HG03342 (cell line): ENCODE data around the gene SERPINB2.
A peak's percentile ranks its signal among the peaks of the same experiment; 100 is the strongest.
"Not testable (repeated sequence)": the region's sequence is repeated elsewhere in the genome, so short reads cannot be mapped to it uniquely, and the experiment has no call there.

ENCODE experiments used
- ATAC-seq: cut with Tn5 transposase; IDR thresholded peaks from one replicate; pipeline ENCODE4 v1.9.1; 2021; ENCODE audit warnings: mild to moderate bottlenecking, moderate library complexity; ENCODE audit not compliant: unreplicated experiment

SERPINB2 gene

DNA sequence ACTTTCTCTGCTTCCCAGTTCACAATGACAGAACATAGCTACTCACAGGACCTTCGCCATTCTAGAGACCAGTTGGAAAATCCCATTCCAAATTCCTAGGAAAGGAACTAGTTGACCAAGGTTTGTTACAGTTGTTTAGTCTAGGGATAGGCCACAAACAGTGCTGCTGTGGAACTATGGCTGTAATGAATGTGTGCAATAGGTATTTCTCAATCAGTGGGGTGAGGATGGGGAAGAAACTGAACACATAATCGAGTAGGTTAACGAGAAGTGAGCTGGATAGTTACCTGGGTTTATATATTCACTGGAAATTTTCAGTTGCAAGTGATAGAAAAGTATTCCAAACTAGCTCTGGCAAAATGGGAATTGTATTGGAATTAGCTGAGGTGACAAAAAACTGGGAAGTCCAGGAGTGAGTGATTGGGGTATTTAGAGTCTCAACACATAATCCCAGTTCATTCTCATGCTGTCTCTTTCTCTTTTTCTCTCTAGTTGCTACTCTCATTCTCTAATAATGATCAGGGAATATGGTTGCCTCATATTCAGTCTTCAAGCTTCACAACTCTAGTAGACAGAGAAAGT, 43.4 kb downstream of the SERPINB2 start:
- no peak for ATAC-seq

DNA sequence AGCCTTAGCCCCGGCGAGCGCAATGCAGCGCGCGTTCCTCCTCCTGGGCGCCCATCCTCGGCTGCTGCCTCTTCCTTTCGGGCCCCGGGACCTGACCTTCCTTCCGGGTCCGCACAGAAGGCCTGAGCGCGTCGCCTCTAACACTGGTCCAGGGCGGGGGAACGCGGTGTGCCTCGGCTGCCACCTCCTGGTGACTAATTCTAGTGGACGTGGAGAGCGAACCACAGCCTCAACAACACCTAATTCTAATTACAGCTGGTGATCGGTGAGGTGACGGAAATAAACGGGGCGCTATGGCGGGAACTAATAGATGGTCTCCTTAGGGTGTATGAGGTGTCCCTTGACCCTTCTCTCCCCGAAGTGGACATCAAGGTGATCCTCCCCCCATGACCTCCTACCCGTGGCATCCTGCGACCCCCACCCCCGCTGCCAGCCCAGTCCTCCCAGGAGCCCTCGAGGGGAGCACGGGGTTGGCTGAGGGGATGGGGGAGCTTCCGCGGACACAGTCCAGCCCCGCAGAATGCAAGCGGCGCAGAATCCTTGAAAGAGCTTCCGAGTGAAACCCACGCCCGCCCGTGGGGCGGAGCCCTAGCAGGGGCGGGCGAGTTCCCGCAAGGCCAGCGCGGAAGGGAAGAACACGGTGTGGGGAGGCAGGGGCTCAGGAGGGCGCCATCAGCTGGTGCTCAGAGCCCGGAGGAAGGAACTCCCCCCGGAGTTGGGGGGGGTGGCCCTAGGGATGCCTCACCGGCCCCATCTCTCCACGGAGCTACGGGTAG, 48.8 kb downstream of the SERPINB2 start:
- ATAC-seq, result peak; percentile 99

DNA sequence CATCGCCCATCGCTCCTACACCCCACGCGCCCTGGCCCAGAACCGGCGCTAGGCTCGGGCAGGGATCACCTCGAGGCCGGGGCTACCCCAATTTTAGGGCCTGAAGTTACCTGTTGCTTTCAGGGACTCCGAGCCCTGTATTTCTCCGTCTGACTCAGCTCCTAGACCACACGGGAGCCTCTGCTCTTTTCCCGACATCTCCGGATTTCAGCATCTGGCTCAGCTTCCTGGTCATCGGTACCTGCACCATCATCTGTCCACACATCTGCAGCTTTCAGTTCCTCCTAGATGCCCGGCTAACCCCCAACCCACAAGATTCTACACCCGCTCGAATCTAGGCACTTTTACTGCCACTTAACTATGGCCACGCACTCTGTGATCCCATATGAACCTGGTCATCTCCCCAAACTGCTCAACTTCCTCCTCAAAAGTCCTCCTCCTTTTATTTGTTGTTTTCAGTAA, 49.5 kb downstream of the SERPINB2 start:
- no peak for ATAC-seq

DNA sequence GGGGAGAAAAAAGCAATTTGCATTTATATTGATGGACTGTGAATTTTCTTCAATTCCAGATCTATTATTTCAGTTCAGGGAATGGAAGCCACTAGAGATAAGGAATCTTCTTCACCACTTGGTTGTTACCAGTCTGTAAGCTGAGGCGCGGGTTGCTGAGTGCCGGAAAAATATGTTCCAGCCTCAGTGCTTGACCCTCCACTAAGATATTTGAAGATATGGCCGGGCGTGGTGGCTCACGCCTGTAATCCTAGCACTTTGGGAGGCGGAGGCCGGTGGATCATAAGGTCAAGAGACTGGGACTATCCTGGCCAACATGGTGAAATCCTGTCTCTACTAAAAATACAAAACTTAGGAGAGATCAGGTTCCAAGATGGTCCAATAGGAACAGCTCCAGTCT, 52.5 kb downstream of the SERPINB2 start:
- no peak for ATAC-seq

DNA sequence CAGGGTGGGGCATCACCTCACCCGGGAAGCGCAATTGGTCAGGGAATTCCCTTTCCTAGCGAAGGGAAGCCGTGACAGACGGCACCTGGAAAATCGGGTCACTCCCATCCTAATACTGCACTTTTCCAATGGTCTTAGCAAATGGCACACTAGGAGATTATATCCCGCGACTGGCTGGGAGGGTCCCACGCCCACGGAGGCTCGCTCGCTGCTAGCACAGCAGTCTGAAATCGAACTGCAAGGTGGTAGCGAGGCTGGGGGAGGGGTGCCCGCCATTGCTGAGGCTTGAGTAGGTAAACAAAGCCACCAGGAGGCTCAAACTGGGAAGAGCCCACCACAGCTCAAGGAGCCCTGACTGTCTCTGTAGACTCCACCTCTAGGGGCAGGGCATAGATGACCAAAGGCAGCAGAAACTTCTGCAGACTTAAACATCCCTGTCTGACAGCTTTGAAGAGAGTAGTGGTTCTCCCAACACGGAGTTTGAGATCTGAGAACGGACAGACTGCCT, 53.1 kb downstream of the SERPINB2 start:
- not testable (repeated sequence) for ATAC-seq

DNA sequence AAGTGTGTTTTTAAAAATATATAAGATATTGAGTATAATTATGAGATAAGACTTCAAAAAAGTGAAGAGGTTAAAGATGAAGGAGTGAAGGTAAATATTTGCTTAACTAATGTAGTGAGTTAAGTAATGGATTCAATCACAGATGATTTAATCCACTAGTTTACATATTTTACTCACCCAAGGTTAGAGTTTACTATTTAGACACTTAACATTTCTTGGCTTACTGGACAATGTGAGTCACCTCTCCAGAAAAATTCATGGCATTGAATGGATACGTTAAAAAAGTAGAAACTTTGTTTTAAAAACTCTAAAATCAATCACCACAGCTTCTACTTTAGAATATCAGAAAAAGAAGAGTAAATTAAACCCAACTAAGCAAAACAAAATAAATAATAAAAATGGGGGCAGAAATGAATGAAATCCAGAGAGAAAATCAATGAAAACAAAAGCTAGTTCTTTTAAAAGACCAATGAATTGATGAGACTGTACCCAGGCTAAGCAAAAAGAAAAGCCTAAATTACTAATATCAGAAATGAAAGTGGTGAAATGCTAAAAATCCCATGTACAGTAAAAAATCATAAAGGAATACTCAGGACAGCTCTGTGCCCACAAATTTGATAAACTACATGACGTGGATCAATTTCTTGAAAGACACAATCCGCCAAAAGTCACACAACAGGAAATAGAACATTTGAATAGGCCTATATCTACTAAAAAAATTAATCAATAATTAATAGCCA, 59.7 kb downstream of the SERPINB2 start:
- ATAC-seq, result no peak

DNA sequence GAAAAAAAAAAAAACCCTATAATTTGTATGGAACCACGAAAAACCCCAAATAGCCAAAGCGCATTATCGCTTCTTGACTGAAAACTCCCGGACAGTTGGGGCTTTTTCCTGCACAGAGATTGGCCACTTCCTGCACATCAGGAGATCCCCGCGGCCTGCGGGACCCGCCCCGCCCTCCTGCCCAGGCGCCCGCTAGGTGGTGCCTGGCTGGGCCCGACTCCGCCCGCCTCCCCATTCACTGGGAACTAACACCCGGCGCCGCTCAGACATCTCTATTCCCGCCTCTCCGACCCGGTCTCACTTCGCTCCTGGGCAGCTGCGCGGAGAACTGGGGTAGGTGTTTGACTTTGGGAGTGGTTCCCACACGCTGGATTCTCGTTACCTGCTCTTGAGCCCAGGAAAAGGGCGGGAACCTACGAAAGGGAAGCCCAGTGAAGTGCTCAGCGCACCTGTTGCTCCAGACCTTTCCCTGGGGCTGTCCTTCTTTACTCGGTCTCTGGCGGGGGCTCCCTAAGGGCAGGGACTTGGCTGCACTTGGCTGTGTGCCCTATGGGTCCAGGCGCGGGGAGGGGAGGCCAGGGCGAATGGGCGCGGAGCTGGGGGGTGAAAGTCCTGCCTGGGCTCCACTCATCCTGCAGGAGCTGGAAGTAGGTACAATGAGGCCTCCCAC, 61.7 kb downstream of the SERPINB2 start, which contains the start of gene HMSD:
Gene HMSD (plus strand): TSS at position 234 of the 670 bp plus-strand sequence. CDS start 4,155 bp downstream, outside the sequence.
- ATAC-seq, result peak; percentile 93

DNA sequence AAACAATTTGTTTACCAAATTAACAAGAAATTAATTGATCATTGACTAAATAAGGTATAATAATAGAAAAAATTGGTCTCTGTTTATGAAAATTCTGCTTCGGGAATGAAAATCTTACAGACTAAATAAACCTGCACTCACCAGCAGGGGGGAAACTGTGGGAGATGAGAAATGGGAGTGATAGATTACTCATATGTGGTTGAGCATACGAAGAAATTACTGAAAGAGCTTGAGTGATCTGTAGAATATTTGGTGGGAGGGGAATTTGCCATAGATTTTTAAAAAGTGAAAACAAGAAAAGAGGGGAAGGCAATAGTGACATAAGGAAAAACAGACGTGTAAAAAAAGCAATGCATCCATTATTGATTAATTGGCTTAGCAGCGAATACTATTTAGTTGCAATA, 63.8 kb downstream of the SERPINB2 start:
- ATAC-seq, result peak; percentile 41
